Activated T-cell treated with anti-CD3 and anti-CD28 coated beads for 24 hours (primary cell): Measurements from ENCODE around the gene HOATZ.
A peak's percentile ranks its signal among the peaks of the same experiment; 100 is the strongest.

ENCODE experiments used
- DNase-seq: peaks from one replicate; pipeline ENCODE4 v3.0.0-alpha.2; 2020; ENCODE audit warnings: low read depth

Gene HOATZ

GRCh38 chr11:111522426-111522825, 7.8 kb downstream of the HOATZ start:
- no peak for DNase-seq

GRCh38 chr11:111523343-111523742, 8.8 kb downstream of the HOATZ start:
- DNase-seq, result no peak

GRCh38 chr11:111524056-111524455, 9.5 kb downstream of the HOATZ start:
- no peak for DNase-seq

- DNase-seq, result no peak
Measured at GRCh38 chr11:111525456-111525855, 10.9 kb downstream of the HOATZ start.

GRCh38 chr11:111526501-111526900, 11.9 kb downstream of the HOATZ start:
- no peak for DNase-seq

GRCh38 chr11:111527279-111527678, 12.7 kb downstream of the HOATZ start:
- DNase-seq, result no peak

- DNase-seq, result no peak
Measured at GRCh38 chr11:111528557-111528956, 14.0 kb downstream of the HOATZ start.

GRCh38 chr11:111530091-111530490, 15.5 kb downstream of the HOATZ start:
- no peak for DNase-seq

GRCh38 chr11:111531136-111531535, 16.6 kb downstream of the HOATZ start:
- DNase-seq, result no peak

GRCh38 chr11:111531687-111532364, 17.2 kb downstream of the HOATZ start:
- peak; percentile 61 for DNase-seq

- DNase-seq, result no peak
Measured at GRCh38 chr11:111532365-111532709, 17.8 kb downstream of the HOATZ start.

- DNase-seq, result no peak
Measured at GRCh38 chr11:111535281-111535680, 20.7 kb downstream of the HOATZ start.

GRCh38 chr11:111537336-111537860, 22.8 kb downstream of the HOATZ start:
- no peak for DNase-seq

GRCh38 chr11:111538407-111539114, 24.0 kb downstream of the HOATZ start:
- DNase-seq, result no peak

- no peak for DNase-seq
Measured at GRCh38 chr11:111539426-111540113, 25.0 kb downstream of the HOATZ start.

GRCh38 chr11:111540114-111540936, 25.7 kb downstream of the HOATZ start, which contains the start of gene LAYN:
Gene LAYN, plus strand, starts transcription at chr11:111540720. Its CDS starts 124 bp downstream, at chr11:111540844.
- DNase-seq, result no peak

- DNase-seq, result no peak
Measured at GRCh38 chr11:111540937-111541253, 26.3 kb downstream of the HOATZ start.

- no peak for DNase-seq
Measured at GRCh38 chr11:111541254-111542061, 26.9 kb downstream of the HOATZ start.

- DNase-seq, result no peak
Measured at GRCh38 chr11:111542606-111543275, 28.2 kb downstream of the HOATZ start.

- DNase-seq, result no peak
Measured at GRCh38 chr11:111548525-111548924, 33.9 kb downstream of the HOATZ start.
